Measurements from ENCODE around the gene ESRRB.

GRCh38 chr14:76333664-76334063 is 42.3 kb upstream of the ESRRB start:
- TF ChIP-seq TAF1 (IDR thresholded peaks at IDR 0.05; ENCODE audit: borderline replicate concordance, insufficient read depth, low read length), result no peak
- TF ChIP-seq REST (IDR thresholded peaks at IDR 0.05; ENCODE audit: insufficient read depth in 1 of 2, low read depth in 2 of 2, low read length in 2 of 2), result no peak
- TF ChIP-seq SIN3A (IDR thresholded peaks at IDR 0.05; ENCODE audit: borderline replicate concordance, insufficient read depth, low read length), result no peak
- no peak for TF ChIP-seq POLR2AphosphoS5 (IDR thresholded peaks at IDR 0.05; ENCODE audit: low read depth, low read length)
- TF ChIP-seq FOXP2 (optimal IDR thresholded peaks at IDR 0.05; ENCODE audit: borderline replicate concordance, extremely low read depth, extremely low read length, insufficient read depth), result no peak

Measured in PFSK-1 (cell line).